ENCODE measurements around the gene PPP1R1B.

Gene PPP1R1B

DNA sequence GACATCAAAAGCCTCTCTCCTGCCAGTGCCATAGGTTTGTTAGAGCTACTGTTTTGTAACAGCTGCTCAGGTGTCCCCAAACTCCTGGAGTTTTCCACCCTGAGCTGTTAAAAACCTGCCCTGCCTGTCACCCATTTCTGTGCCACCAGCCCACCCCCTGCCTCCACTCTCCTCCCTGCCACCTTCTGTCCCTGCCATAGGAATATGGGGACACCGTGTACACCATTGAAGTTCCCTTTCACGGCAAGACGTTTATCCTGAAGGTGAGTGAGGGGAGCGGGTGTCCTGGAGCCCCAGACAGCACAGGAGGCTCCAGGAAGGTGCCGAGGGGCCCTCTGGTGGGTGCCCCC, 33.2 kb downstream of the PPP1R1B start:
- no peak overlapping the region for H3K4me3 ChIP-seq (ENCODE audit: low read depth, low read length)
- DNase-seq (ENCODE audit: low read depth, low spot score), result no peak
- in situ Hi-C loops (cut with HindIII; ENCODE audit: low sequenced_read_pairs), result no loop called here
- no peak for TF ChIP-seq CTCF (IDR thresholded peaks at IDR 0.05; ENCODE audit: low read depth, low read length)

DNA sequence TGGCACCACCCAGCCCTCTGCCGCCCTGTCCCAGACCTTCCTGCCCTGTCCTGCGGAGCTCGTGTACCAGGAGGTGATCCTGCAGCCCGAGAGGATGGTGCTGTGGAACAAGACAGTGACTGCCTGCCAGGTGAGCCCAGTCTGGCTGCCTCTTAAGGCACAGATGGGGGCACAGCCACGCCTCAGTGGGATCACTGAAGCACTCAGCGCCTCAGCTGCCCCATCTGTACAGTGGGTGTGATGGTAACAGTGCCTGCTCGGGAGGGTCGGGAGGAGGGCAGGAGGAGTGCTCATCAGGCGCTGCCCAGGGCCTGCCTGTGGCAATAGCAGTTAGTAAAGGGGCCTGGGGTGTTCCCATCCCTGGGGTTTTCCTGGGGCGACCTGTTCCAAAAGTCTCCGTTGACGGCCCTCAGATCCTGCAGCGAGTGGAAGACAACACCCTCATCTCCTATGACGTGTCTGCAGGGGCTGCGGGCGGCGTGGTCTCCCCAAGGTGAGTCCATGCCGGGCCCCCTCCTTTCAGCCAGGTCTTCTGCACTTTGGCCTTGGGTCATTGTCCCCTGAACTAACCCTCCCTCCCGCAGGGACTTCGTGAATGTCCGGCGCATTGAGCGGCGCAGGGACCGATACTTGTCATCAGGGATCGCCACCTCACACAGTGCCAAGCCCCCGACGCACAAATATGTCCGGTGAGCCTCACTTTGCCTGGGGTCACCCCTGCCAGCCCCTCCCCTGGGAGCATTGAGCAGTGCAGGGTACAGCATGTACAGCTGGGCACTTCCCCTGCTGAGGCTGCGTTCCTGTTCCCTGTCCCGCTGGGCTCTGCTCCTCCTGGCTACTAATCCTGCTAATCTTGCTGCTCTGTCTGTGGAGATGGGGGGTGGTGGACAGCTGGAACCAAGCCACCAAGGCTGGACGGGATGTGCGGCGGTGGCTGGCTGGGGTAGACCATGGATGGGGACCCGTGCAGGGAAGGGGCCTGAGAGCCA, 33.9 kb downstream of the PPP1R1B start:
- H3K4me3 ChIP-seq (ENCODE audit: low read depth, low read length), result no peak overlapping the region
- in situ Hi-C loops (cut with HindIII; ENCODE audit: low sequenced_read_pairs), result no loop called here
- TF ChIP-seq CTCF (IDR thresholded peaks at IDR 0.05; ENCODE audit: low read depth, low read length), result no peak
- DNase-seq (ENCODE audit: low read depth, low spot score), result no peak

DNA sequence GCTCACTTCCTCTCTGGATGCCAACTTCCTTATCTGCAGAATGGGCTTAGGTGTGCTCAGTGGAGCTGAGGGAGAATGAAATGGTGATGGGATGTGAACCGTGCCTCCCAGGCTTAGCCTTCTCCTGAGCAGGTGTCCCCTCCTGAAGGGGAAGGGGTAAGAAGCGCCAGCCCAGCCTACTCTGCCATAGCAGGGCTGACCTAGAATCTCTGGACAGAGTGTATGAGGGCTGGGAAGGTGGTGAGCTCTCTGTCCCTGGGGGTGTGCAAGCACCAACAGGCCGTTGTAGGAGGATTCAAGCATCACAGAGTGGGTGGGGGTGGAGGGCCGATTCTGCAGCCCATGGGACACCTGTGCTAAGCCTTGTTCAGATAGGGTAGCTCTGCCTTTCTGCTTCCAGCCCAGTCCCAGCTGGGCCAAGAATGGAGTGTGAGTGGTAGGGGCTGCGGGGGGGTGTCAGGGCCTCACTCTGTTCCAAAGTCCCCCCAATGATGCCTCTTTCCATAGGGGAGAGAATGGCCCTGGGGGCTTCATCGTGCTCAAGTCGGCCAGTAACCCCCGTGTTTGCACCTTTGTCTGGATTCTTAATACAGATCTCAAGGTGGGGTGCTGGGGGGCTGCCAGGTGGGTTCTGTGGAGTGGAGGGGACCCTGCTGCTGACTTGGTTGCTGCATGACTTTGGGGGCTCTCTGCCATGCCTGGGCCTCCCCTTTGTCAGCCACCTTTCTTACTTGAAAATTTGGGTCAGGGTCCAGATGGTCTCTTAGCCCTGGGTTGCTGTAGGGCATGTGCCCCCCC, 35.2 kb downstream of the PPP1R1B start:
- in situ Hi-C loops (cut with HindIII; ENCODE audit: low sequenced_read_pairs), result no loop called here
- no peak for TF ChIP-seq CTCF (IDR thresholded peaks at IDR 0.05; ENCODE audit: low read depth, low read length)
- DNase-seq (ENCODE audit: low read depth, low spot score), result no peak
- no peak overlapping the region for H3K4me3 ChIP-seq (ENCODE audit: low read depth, low read length)

- no peak for TF ChIP-seq CTCF (IDR thresholded peaks at IDR 0.05; ENCODE audit: low read depth, low read length)
- in situ Hi-C loops (cut with HindIII; ENCODE audit: low sequenced_read_pairs), result no loop called here
- DNase-seq (ENCODE audit: low read depth, low spot score), result no peak
- H3K4me3 ChIP-seq (ENCODE audit: low read depth, low read length), result no peak overlapping the region
These were observed 36.0 kb downstream of the PPP1R1B start for GRCh38 chr17:39662551-39663339.

- no peak for DNase-seq (ENCODE audit: low read depth, low spot score)
- no peak for TF ChIP-seq CTCF (IDR thresholded peaks at IDR 0.05; ENCODE audit: low read depth, low read length)
- in situ Hi-C loops (cut with HindIII; ENCODE audit: low sequenced_read_pairs), result no loop called here
- H3K4me3 ChIP-seq (ENCODE audit: low read depth, low read length), result no peak overlapping the region
These were observed 36.6 kb downstream of the PPP1R1B start for GRCh38 chr17:39663340-39663687.
